GM12878 (cell line): Measurements from ENCODE around the gene TMEM150B. TPM values are rescaled to one million over a fixed set of nuclear protein-coding genes. Genes with fewer than 3 reads are reported as not detected.

Experiments
- ATAC-seq: fragments of 200-7000 bp; cut with Tn5 transposase; 3 replicates; pipeline ENCODE4 v1.9.1; 2020; ENCODE audit warnings: mild to moderate bottlenecking, moderate library complexity
- BruUV-seq: library from RNA; stranded (reverse); fragments of 400-500 nt; replicated peaks from 2 replicates; lab custom pipeline; 2021; lab: Mats Ljungman, UMichigan
- CTCF ChIA-PET: fragments of 300-600 bp; sonication (Branson Sonifier 250); formaldehyde crosslinking; extraction: SDS; loops from one replicate; lab custom pipeline; 2021; ENCODE audit warnings: inconsistent platforms; lab: Yijun Ruan, JAX
- POLR2A ChIA-PET: fragments of 350-600 bp; formaldehyde crosslinking; extraction: SDS; loops from one replicate; lab custom pipeline; 2021; ENCODE audit warnings: inconsistent platforms; lab: Charles Lee
- RAD21 ChIA-PET: fragments of 300-600 bp; sonication (Branson Sonifier 250); formaldehyde crosslinking; loops from one replicate; lab custom pipeline; 2023; ENCODE audit warnings: antibody characterized with exemption; ENCODE audit not compliant: unreplicated experiment; lab: Charles Lee
- SMC1A ChIA-PET: fragments of 300-600 bp; sonication (Branson Sonifier 250); formaldehyde crosslinking; loops from one replicate; lab custom pipeline; 2023; ENCODE audit not compliant: unreplicated experiment, uncharacterized antibody; lab: Charles Lee
- DNase-seq: peaks from one replicate; pipeline ENCODE4 v3.0.0-alpha.2; 2011; ENCODE audit warnings: low read depth, low spot score
- FAIRE-seq: peaks from 3 replicates; lab custom pipeline; 2011; peaks lifted over from hg19 to GRCh38; lab: Jason Lieb, UNC
- H2AFZ ChIP-seq: 2 replicates; pipeline ENCODE4 v1.6.0; 2011; ENCODE audit warnings: low read depth, low read length, control low read depth; ENCODE audit not compliant: control insufficient read depth
- H3K27ac ChIP-seq: 2 replicates; pipeline ENCODE4 v1.5.1; 2011; ENCODE audit warnings: control low read depth; ENCODE audit not compliant: control insufficient read depth, insufficient read depth
- H3K27me3 ChIP-seq, 2 experiments: replicated peaks in 1 of 2; 2 replicates each; pipeline versions ENCODE4 v1.6.0 to v1.6.1; 2011; ENCODE audit warnings: low read length in 1 of 2; ENCODE audit not compliant: control insufficient read depth in 2 of 2, insufficient read depth in 2 of 2
- H3K36me3 ChIP-seq, 2 experiments: 2 replicates each; pipeline ENCODE4 v1.5.1; 2011; ENCODE audit warnings: low read length in 1 of 2; ENCODE audit not compliant: control insufficient read depth in 2 of 2, insufficient read depth in 2 of 2
- H3K4me1 ChIP-seq: 2 replicates; pipeline ENCODE4 v1.6.1; 2011; ENCODE audit warnings: mild to moderate bottlenecking, low read length, moderate library complexity, mixed read lengths; ENCODE audit not compliant: control insufficient read depth, insufficient read depth
- H3K4me2 ChIP-seq: 2 replicates; pipeline ENCODE4 v1.6.0; 2011; ENCODE audit warnings: control low read depth; ENCODE audit not compliant: control insufficient read depth, insufficient read depth
- H3K4me3 ChIP-seq: fragments of 200-600 bp; sonication (generic); 2 replicates; pipeline ENCODE4 v1.5.1; 2016
- H3K79me2 ChIP-seq: 2 replicates; pipeline ENCODE4 v1.6.0; 2011; ENCODE audit warnings: low read length; ENCODE audit not compliant: control insufficient read depth, insufficient read depth
- H3K9ac ChIP-seq: 2 replicates; pipeline ENCODE4 v1.8.0; 2011; ENCODE audit warnings: low read length, control low read depth, mixed read lengths; ENCODE audit not compliant: control insufficient read depth, insufficient read depth
- H3K9me3 ChIP-seq: replicated peaks from 3 replicates; pipeline ENCODE4 v1.5.1; 2011; ENCODE audit warnings: mild to moderate bottlenecking, low read length; ENCODE audit not compliant: control insufficient read depth, insufficient read depth
- H4K20me1 ChIP-seq: 2 replicates; pipeline ENCODE4 v1.6.0; 2011; ENCODE audit not compliant: control insufficient read depth, insufficient read depth
- CEBPB ChIP-seq, 2 experiments: fragments of 150-350 bp in 1 of 2; IDR thresholded peaks; 2 replicates each; pipeline ENCODE4 v1.6.1; 2012 to 2014; ENCODE audit warnings: low read depth in 2 of 2, low read length in 2 of 2, borderline replicate concordance in 1 of 2, inconsistent platforms in 1 of 2
- CEBPZ ChIP-seq: fragments of 150-350 bp; IDR thresholded peaks from 2 replicates; pipeline ENCODE4 v1.6.1; 2016; ENCODE audit warnings: low read depth, low read length
- CREM ChIP-seq: IDR thresholded peaks from 2 replicates; pipeline ENCODE4 v1.6.1; 2014; ENCODE audit warnings: antibody characterized with exemption, low read depth
- HDGF ChIP-seq: fragments of 450-650 bp; IDR thresholded peaks from 2 replicates; pipeline ENCODE4 v1.6.1; 2016; ENCODE audit warnings: antibody characterized with exemption
- JUND ChIP-seq: IDR thresholded peaks from 2 replicates; pipeline ENCODE4 v1.6.1; 2012; ENCODE audit warnings: low read depth, mild to moderate bottlenecking, low read length, improper control_type of control experiment, moderate library complexity
- PBX3 ChIP-seq: IDR thresholded peaks from 2 replicates; pipeline ENCODE4 v1.6.1; 2011; ENCODE audit warnings: mild to moderate bottlenecking, low read depth, low read length, moderate library complexity; ENCODE audit not compliant: insufficient replicate concordance
- RAD51 ChIP-seq: fragments of 450-650 bp; IDR thresholded peaks from 2 replicates; pipeline ENCODE4 v1.6.1; 2016; ENCODE audit warnings: moderate library complexity, mild to moderate bottlenecking, inconsistent platforms
- SREBF2 ChIP-seq: IDR thresholded peaks from 2 replicates; pipeline ENCODE4 v1.6.1; 2012; ENCODE audit warnings: mild to moderate bottlenecking, low read length
- ZBTB4 ChIP-seq: fragments of 450-650 bp; formaldehyde crosslinking; IDR thresholded peaks from 2 replicates; pipeline ENCODE4 v1.4.0; 2022; ENCODE audit warnings: mild to moderate bottlenecking, moderate library complexity
- ZNF217 ChIP-seq: fragments of 450-650 bp; IDR thresholded peaks from 2 replicates; pipeline ENCODE4 v1.6.1; 2017; ENCODE audit warnings: antibody characterized with exemption, mild to moderate bottlenecking
- ZNF384 ChIP-seq: IDR thresholded peaks from 2 replicates; pipeline ENCODE4 v1.6.1; 2012; ENCODE audit warnings: low read depth, mild to moderate bottlenecking, low read length, improper control_type of control experiment, borderline replicate concordance
- ZNF687 ChIP-seq: fragments of 450-650 bp; IDR thresholded peaks from 2 replicates; pipeline ENCODE4 v1.6.1; 2017; ENCODE audit warnings: mild to moderate bottlenecking, moderate library complexity
- WGBS: methylation state at CpG from one replicate; pipeline ENCODE4 v1.1.6; 2016; ENCODE audit warnings: low lambda C conversion rate; ENCODE audit not compliant: insufficient replicate concordance, insufficient coverage; ENCODE audit errors: missing lambda C conversion rate; 5-methylcytosine and 5-hydroxymethylcytosine counted together
- in situ Hi-C: fragments of 300-500 bp; cut with MboI; formaldehyde crosslinking; loops from 9 replicates; pipeline ENCODE4 v1.14.3; 2018; ENCODE audit warnings: mixed read lengths
- intact Hi-C: fragments of 100-400 bp; cut with micrococcal nuclease; formaldehyde crosslinking; loops from one replicate; pipeline ENCODE4 v1.14.2; 2022; ENCODE audit not compliant: unreplicated experiment
- polyA plus RNA-seq, 11 experiments: library from polyadenylated mRNA; depleted of rRNA in 4 of 11; unstranded in 6 of 11; stranded (reverse) in 5 of 11; fragments of >200 nt; fragmentation: Nextera tagmentation in 4 of 11; fragmentation: Illumina TruSeq in 1 of 11; extraction: Ambion mirVana in 4 of 11; extraction: Trizol in 1 of 11; gene quantifications; 1 replicate in 1 of 11; 2 replicates in 10 of 11; pipeline versions ENCODE4 v1.2.1 to v1.2.3, GENCODE V29; 2011 to 2016; ENCODE audit warnings: inconsistent platforms in 2 of 11, missing spikeins in 2 of 11, low read depth in 1 of 11
- total RNA-seq, 4 experiments: library from RNA; depleted of rRNA in 3 of 4; stranded (reverse); fragments of >200 nt in 3 of 4; fragmentation: Illumina TruSeq in 1 of 4; extraction: Trizol in 1 of 4; gene quantifications; 2 replicates each; pipeline versions ENCODE4 v1.2.1 to v1.2.3, GENCODE V29; 2013 to 2021

TMEM150B gene
- total and polyA plus RNA-seq, 10 of the 15 experiments (the other 5 are each of a cell fraction or from before 2014, with no cell fraction given), result 0.09 to 0.23 (median 0.18) TPM; not detected in 6

- peaks cover 4 to 13% of the 10 kb centered on the region in 2 experiments; a peak in 3 of 4 replicates for H3K27me3 ChIP-seq
- ChIA-PET CTCF (no interaction called here), SMC1A (no interaction called here), RAD21 (no interaction called here), POLR2A (no interaction called here)
- no peaks in the 10 kb centered on the region for H3K9me3 ChIP-seq
- no peak for FAIRE-seq
- BruUV-seq, result no TSS peak
- H3K4me2 ChIP-seq, result no peak overlapping the region
- no peak overlapping the region for H3K4me3 ChIP-seq
- no peaks in the 10 kb centered on the region for H3K79me2 ChIP-seq
- H4K20me1 ChIP-seq, result no peaks in the 10 kb centered on the region; the same call in 1 of the 2 replicates
- no peaks in the 10 kb centered on the region; the same call in 1 of the 2 replicates for H3K4me1 ChIP-seq
- intact Hi-C loops (no loop called here), in situ Hi-C loops (no loop called here)
- WGBS, result 39% methylated on average over 12 of the region's 13 CpGs
- H3K36me3 ChIP-seq, result no peaks in the 10 kb centered on the region
- H3K27ac ChIP-seq, result no peak overlapping the region
- H3K9ac ChIP-seq, result no peak overlapping the region
- H2AFZ ChIP-seq, result no peak overlapping the region
- no peak for ATAC-seq
- no peak for DNase-seq
- no peak for TF ChIP-seq ZNF687
- TF ChIP-seq PBX3, result no peak
- TF ChIP-seq ZNF217, result no peak
- TF ChIP-seq ZBTB4 (CRISPR knock-in tag), result no peak
- TF ChIP-seq CEBPZ, result no peak
- TF ChIP-seq RAD51, result no peak
- TF ChIP-seq CEBPB (IDR thresholded peaks at IDR 0.05; ENCODE audit: borderline replicate concordance in 1 of 2, low read depth in 2 of 2, low read length in 2 of 2), result no peak
- TF ChIP-seq HDGF, result no peak
- TF ChIP-seq SREBF2, result no peak
- no peak for TF ChIP-seq JUND
- no peak for TF ChIP-seq CREM
- no peak for TF ChIP-seq ZNF384
Observed at GRCh38 chr19:55355213-55355821, 30.2 kb upstream of the TMEM150B start.
